Psoas muscle (tissue), 8 donors: ENCODE results near the gene CCDC3. TPM values are rescaled to one million over a fixed set of nuclear protein-coding genes. Genes with fewer than 3 reads are reported as not detected.

Experiments
- ATAC-seq, 4 donors: fragments of 200-7000 bp; cut with Tn5 transposase; one replicate each; pipeline ENCODE4 v1.9.1; 2020; ENCODE audit warnings: moderate library complexity in 3 of 4, mild to moderate bottlenecking in 2 of 4
- DNase-seq, 2 donors: peaks; one replicate each; pipeline ENCODE4 v3.0.0-alpha.2; 2020
- H3K27ac ChIP-seq: fragments of 200-600 bp; one replicate; pipeline ENCODE4 v1.8.0; 2022
- H3K27me3 ChIP-seq, 3 donors: fragments of 200-600 bp in 1 of 3; one replicate each; pipeline versions ENCODE4 v1.6.1 to v1.8.0; 2013 to 2022; ENCODE audit warnings: low read length in 2 of 3, mild to moderate bottlenecking in 2 of 3, moderate library complexity in 1 of 3; ENCODE audit not compliant: insufficient read depth in 3 of 3
- H3K36me3 ChIP-seq, 2 donors: fragments of 200-600 bp in 1 of 2; one replicate each; pipeline versions ENCODE4 v1.6.1 to v1.8.0; 2013 to 2022; ENCODE audit warnings: low read depth in 1 of 2, mild to moderate bottlenecking in 1 of 2, moderate library complexity in 1 of 2; ENCODE audit not compliant: insufficient read depth in 1 of 2
- H3K4me1 ChIP-seq: fragments of 200-600 bp; one replicate; pipeline ENCODE4 v1.8.0; 2022
- H3K4me3 ChIP-seq: fragments of 200-600 bp; one replicate; pipeline ENCODE4 v1.8.0; 2022; ENCODE audit warnings: mild to moderate bottlenecking
- H3K9me3 ChIP-seq: fragments of 200-600 bp; one replicate; pipeline ENCODE4 v1.8.0; 2022
- WGBS, 3 donors: extraction: QIAGEN DNeasy Blood & Tissue Kit; methylation state at CpG; one replicate each; pipeline versions ENCODE4 v1.1.6 to v1.1.7; 2013; 5-methylcytosine and 5-hydroxymethylcytosine counted together
- intact Hi-C, 2 donors: fragments of 100-400 bp; cut with DNase I; formaldehyde crosslinking; loops; one replicate each; pipeline versions ENCODE4 v1.11.0 to v1.14.2; 2022
- polyA plus RNA-seq, 3 donors: library from polyadenylated mRNA; stranded (reverse); fragments of 200-250 nt; gene quantifications; one replicate each; pipeline ENCODE4 v1.2.3, GENCODE V29; 2013
- total RNA-seq, 4 donors: library from RNA; stranded (reverse); fragmentation: NEBNext Ultra II Directional in 2 of 4; extraction: Animal tissue kit (Norgen Biotek cat#: 25700) in 2 of 4; gene quantifications; one replicate each; pipeline versions ENCODE4 v1.2.1 to v1.2.4, GENCODE V29; 2021 to 2023
- TF ChIP-seq, protein P1 (sequence below): fragments of 200-600 bp; IDR thresholded peaks from one replicate; pipeline ENCODE4 v1.8.0; 2022; ENCODE audit warnings: antibody characterized with exemption
- donor health status: healthy with polysubstance abuse.
- donor health status: DM: no; HTN: no; CAD: no; lungs with moderate emphysema.
- donor health status: Bipolar disorder and iron deficiency.
- donor health status: healthy.
- donor health status: DM: yes; HTN: yes; CAD: no.
- donor health status: DM: no; HTN: no; CAD: no.
- donor health status: DM: no; HTN: no; CAD: no.
- donor health status: DM: yes; HTN: yes; CAD: no.

Gene CCDC3
- total and polyA plus RNA-seq, 7 donors, result 1.7 to 54.2 (median 6.2) TPM

DNA sequence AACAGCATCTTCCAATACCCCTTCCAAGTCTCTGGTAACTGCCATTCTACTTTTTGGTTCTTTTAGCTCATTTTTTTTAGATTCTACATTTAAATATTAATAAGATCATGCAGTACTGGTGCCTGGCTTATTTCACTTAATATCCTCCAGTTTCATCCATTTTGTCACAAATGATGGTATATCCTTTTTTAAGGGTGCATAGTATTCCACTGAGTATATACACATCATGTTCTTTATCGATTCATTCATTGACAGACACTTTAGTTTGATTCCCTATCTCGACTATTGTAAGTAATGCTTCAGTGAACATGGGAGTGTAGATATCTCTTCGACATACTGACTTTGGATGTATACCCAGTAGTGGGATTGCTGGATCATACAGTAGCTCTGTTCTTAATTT is 89.7 kb downstream of the CCDC3 start:
- H3K4me3 ChIP-seq, result no peak overlapping the region
- DNase-seq (no peak), ATAC-seq (no peak)
- 92 to 96% (median 93%) methylated on average over 3 of the region's 3 CpGs for WGBS, 3 donors
- no peaks in the 10 kb centered on the region for H3K27me3 ChIP-seq
- no peaks in the 10 kb centered on the region for H3K9me3 ChIP-seq
- TF ChIP-seq, protein P1, sequence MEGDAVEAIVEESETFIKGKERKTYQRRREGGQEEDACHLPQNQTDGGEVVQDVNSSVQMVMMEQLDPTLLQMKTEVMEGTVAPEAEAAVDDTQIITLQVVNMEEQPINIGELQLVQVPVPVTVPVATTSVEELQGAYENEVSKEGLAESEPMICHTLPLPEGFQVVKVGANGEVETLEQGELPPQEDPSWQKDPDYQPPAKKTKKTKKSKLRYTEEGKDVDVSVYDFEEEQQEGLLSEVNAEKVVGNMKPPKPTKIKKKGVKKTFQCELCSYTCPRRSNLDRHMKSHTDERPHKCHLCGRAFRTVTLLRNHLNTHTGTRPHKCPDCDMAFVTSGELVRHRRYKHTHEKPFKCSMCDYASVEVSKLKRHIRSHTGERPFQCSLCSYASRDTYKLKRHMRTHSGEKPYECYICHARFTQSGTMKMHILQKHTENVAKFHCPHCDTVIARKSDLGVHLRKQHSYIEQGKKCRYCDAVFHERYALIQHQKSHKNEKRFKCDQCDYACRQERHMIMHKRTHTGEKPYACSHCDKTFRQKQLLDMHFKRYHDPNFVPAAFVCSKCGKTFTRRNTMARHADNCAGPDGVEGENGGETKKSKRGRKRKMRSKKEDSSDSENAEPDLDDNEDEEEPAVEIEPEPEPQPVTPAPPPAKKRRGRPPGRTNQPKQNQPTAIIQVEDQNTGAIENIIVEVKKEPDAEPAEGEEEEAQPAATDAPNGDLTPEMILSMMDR, result no peak
- H3K36me3 ChIP-seq, result no peaks in the 10 kb centered on the region
- no peaks in the 10 kb centered on the region for H3K4me1 ChIP-seq
- intact Hi-C loops, result no loop called here
- no peak overlapping the region for H3K27ac ChIP-seq

DNA sequence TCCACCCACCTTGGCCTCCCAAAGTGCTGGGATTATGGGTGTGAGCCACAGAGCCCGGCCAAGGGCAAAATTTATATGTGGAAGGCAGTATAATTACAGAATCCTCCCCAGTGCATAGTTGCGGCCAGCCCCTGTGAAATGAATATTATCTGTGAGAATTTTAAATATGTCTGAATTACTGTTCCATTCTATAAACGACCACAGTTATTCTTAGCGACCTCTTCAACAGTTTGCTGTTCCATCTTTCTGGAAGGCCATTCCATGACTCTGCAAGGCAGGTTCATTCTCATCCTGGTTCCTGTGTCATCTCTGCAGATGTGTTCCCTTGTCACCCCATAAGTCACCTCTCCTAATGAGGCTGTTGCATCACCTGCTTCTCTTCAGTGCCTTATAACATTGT is 90.7 kb downstream of the CCDC3 start:
- WGBS, 3 donors, result 80 to 84% (median 81%) methylated on average over 4 of the region's 4 CpGs
- Histone ChIP-seq H3K27me3 (no peaks in the 10 kb centered on the region), H3K4me3 (no peak overlapping the region), H3K36me3 (no peaks in the 10 kb centered on the region), H3K9me3 (no peaks in the 10 kb centered on the region), H3K27ac (no peak overlapping the region), H3K4me1 (no peaks in the 10 kb centered on the region)
- DNase-seq, result no peak
- intact Hi-C loops, result no loop called here
- TF ChIP-seq, protein P1, result no peak
- ATAC-seq, result no peak

DNA sequence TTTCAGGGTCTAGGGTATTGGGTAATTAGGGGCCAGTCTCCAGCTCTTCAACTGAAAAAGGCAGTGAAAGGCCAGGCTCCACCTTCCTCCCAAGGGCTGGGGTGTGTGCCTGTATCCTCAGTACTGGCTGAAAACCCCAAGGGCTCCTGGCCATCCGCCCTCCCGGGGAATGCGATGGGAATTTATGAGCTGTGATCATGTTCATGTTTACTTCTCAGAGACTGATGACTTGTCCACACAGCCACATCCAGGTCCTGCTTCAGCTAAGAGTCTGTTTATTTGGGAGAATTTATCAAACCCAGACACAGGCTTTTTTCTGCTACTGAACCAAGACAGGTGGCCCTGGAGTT is 91.7 kb downstream of the CCDC3 start:
- WGBS, 3 donors, result 21 to 37% (median 21%) methylated on average over 3 of the region's 3 CpGs
- ATAC-seq (no peak), DNase-seq (peak in 1 of 2 donors; percentile 30)
- H3K9me3 ChIP-seq, result no peaks in the 10 kb centered on the region
- no peaks in the 10 kb centered on the region for H3K27me3 ChIP-seq
- H3K4me1 ChIP-seq, result no peaks in the 10 kb centered on the region
- H3K27ac ChIP-seq, result no peak overlapping the region
- TF ChIP-seq, protein P1, result no peak
- H3K4me3 ChIP-seq, result no peak overlapping the region
- H3K36me3 ChIP-seq, result no peaks in the 10 kb centered on the region
- intact Hi-C loops, result loop anchor here (10.0 kb wide), 1 partner anchor 185 kb away; no protein-coding TSS in a partner anchor

DNA sequence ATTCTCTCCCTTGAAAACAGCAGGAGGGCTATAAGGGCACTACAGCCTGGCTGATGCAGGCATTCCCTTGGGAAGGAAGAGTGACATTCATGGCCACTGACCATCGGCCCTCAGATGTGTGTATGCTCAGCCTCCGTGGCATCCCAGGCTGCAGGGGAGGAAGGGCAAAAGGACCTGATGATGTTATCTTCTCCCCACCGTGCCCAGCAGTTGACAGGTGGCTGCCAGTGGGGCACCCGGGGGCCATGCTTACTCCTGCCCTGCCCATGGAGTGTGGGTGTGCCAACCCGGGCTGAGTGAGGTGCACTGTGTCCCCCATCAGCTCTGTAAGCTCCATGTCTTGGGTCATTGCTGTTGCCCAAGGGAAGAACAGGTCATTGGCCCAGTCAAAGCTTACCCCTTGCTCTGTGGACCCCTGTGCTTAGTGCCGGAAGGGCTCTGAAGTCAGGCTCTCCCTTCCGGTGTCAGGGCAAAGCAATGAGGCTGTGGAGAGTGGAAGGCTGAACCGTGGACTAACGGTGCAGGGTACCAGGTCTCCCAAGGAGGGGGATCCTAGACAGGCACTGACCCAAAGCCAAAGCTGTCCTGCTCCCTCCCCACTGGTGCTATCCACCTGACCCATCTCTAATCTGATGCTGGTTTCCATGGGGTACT is 92.2 kb downstream of the CCDC3 start:
- no peak for DNase-seq
- no peak overlapping the region for H3K27ac ChIP-seq
- intact Hi-C loops, result loop anchor here (10.0 kb wide), 1 partner anchor 185 kb away; no protein-coding TSS in a partner anchor
- TF ChIP-seq, protein P1, result no peak
- no peak for ATAC-seq
- 73 to 75% (median 73%) methylated on average over 9 of the region's 9 CpGs for WGBS, 3 donors
- H3K4me1 ChIP-seq, result no peaks in the 10 kb centered on the region
- no peaks in the 10 kb centered on the region for H3K36me3 ChIP-seq
- no peaks in the 10 kb centered on the region for H3K27me3 ChIP-seq
- no peak overlapping the region for H3K4me3 ChIP-seq
- H3K9me3 ChIP-seq, result no peaks in the 10 kb centered on the region

DNA sequence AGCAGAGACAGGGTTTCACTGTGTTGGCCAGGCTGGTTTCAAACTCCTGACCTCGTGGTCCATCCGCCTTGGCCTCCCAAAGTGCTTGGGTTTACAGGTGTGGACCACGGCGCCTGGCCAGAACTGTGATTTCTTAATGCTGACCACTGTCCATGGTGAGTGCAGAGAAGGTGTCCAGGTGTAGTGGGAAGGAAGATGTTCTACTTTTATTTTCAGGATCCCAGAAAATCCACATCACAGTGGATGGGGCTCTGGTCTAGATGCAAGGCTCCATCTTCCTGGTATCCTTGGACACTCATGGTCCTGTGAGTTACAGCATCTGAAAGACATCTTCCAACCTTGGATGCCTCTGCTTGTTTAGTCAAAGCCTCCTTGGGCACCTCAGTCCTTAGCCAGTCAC is 92.7 kb downstream of the CCDC3 start:
- Histone ChIP-seq H3K4me1 (no peaks in the 10 kb centered on the region), H3K36me3 (no peaks in the 10 kb centered on the region), H3K27ac (no peak overlapping the region), H3K9me3 (no peaks in the 10 kb centered on the region), H3K4me3 (no peak overlapping the region), H3K27me3 (no peaks in the 10 kb centered on the region)
- intact Hi-C loops, result loop anchor here (10.0 kb wide), 1 partner anchor 186 kb away; no protein-coding TSS in a partner anchor
- DNase-seq (no peak), ATAC-seq (no peak)
- TF ChIP-seq, protein P1, result no peak
- WGBS, 3 donors, result 96% methylated on average over 4 of the region's 4 CpGs
